ENCODE data around the gene ADGRD2.
A peak's percentile ranks its signal among the peaks of the same experiment; 100 is the strongest.

The ADGRD2 gene

DNA sequence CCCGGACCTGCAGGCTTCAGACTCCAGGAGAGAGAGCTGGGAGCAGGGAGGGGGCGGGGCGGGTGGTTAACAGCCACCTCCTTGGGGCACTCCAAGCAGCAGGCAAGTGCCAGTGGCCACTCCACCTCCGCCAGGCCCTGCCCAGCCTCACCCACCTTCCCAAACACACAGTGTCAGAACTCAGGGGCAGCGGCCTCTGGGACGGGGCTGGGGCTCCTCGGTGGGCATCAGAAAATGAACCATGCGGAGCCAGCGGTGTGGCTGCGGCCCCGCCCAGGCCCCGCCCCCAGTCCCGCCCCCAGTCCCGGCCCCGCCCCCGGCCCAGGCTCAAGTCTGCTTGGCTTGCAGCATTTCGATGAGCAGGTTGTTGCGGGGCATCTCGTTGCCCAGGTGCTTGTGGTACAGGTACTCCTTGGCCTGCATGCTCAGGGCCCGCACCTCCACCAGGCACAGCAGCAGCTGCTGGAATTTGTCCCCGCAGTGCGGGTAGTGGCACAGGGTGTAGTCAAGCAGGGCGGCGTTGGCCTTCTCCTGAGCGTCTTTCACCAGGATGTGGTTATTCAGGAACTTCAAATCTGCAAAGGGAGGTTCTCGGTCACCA lies 32.3 kb downstream of the ADGRD2 start:
- peak; percentile 7 for DNase-seq

DNA sequence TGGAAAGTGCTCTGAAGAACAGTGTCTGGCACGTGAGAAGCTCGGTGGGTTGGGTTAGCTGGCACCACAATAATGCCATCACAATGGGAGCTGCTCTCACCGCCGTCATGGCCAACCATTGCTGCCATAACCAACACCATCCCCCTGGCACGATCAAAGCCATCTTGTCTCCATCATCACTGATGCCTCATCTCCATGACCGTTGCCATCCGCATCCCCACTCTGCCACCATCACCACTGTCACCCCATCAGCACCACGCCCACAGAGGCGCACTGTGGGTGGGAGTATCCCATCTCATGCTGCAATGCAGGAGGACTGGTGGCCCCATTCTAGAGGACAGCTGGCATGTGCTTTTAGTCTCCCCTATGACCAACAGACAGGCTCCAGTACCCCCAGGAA lies 33.2 kb downstream of the ADGRD2 start:
- no peak for DNase-seq

GRCh38 chr9:124485201-124485600 lies 35.0 kb downstream of the ADGRD2 start:
- DNase-seq, result no peak

GRCh38 chr9:124485936-124486335 lies 35.7 kb downstream of the ADGRD2 start:
- DNase-seq, result no peak

GRCh38 chr9:124486778-124487259 lies 36.6 kb downstream of the ADGRD2 start:
- no peak for DNase-seq

DNA sequence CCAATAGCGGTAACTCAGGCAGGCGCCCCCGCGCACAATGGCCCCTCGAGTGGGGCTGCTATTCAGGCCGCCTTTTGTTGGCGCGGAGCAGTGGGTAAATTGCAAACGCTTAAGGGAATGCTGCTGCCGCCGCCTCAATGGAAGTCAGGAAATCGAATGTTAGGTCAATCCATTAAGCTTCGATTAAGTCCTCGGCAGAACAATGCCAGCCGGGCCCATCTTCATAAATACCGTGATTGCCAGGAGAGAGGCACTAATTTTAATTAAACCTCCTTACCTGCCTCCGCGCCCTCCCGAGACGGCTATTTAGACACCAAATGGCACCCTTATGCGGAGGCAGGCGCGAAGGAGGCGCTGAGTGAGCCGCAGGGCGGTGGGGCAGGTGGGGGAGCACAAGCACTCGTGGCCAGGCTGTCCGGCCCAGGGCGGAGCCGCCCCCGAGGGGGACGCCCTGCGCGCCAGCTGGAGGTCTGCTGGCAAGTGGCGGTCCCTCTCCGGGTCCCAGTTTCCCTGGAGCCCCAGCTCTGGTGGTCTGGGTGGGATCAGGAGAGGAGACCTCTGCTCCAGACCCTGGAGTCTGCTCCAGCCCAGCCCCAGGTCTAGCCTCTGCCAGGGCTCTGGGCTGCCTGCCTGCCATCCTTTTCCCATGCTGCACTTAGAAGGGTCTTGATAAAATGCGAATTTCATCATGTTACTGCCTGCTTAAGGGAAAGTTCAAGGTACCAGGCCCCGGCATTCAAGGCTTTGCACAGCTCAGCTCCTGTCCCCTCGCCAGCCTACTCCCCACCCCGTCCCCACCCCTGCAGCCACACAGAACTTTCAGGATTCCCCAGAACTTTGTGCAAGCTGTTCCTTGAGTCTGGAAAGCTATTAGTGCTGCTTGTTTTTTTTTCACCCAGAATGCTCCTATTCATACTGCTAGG lies 37.3 kb downstream of the ADGRD2 start:
- no peak for DNase-seq

GRCh38 chr9:124488641-124489210 lies 38.5 kb downstream of the ADGRD2 start:
- no peak for DNase-seq

- DNase-seq, result no peak
Measured at GRCh38 chr9:124489222-124489621, 39.0 kb downstream of the ADGRD2 start.

- DNase-seq, result no peak
Measured at GRCh38 chr9:124490004-124490403, 39.8 kb downstream of the ADGRD2 start.

DNA sequence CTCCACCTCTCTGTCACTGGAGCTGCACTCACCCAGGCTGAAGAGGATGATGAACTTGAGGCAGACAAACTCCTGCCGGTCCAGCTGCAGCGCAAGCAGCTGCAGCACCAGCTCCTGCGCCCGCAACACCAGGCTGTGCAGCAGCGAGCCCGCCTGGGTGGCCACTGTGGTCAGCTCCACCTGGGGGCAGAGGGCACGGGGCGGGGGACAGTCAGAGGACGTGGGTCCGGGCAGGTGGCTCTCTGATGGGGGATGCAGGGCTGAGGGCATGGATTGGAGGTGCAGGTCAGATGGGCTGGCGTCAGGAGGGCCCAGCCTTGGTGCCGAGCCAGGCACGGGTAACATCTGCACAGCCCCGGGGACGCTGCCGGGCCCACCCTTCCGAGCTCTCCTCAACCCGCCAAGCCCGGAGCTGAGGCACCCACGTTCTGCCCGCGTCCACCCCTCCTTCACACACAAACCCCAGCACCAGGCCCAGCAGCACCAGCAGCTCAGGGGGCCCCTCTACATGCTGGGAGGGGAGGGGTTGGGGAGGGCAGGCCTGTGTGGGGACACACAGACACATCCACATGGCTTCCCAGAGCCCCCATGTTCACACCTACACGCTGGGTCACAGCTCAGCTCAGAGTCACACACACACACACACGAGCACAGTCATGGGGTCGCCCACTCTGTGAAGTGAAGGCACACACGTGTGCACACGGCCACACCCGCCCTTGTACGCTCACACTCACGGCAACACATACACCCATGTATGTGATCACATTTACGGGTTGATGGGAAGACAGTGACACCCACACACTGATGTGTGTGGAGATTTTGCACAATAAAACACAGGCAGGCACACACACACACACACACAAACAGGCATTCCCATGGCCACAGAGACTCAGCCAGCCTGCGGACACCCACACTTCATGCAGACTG lies 41.1 kb downstream of the ADGRD2 start:
- DNase-seq, result no peak

DNA sequence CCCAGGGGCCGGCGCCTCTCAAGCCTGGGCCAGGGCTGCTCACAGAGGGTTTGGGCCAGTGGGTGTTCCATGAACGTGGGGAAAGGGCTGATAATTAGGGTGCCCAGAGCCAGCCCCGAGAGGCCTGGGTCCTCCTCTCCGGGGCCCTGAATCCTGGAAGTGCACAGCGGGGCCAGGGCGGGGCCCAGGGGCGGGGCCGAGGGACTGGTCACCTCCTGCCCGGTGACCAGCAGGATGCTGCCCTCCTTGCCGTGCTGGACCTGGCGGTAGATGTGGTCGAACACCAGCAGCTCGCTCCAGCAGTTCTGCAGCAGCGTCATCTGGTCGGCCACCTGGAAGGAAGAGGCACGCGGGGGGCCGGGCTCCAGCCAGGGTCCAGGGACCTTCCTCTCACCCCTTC lies 42.6 kb downstream of the ADGRD2 start:
- DNase-seq, result no peak

DNA sequence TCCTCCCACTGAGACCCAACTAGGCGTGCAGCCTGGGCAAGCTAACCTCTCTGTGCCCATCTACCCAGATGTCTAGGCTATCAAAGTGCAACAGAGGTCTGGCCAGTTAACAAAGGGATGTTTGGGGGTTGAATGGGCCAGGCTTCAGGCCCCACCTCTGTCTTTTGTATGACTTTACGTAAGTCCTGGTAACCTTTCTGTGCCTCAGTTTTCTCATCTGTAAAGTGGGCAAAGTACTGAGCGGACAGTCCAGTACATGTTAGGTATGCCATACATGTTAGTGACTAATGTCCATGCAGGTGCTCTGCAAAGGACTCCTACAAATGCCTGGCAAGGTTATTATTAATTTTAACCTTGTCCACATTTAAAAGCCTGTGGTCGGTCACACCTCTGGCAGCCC lies 43.0 kb downstream of the ADGRD2 start:
- DNase-seq, result no peak

DNA sequence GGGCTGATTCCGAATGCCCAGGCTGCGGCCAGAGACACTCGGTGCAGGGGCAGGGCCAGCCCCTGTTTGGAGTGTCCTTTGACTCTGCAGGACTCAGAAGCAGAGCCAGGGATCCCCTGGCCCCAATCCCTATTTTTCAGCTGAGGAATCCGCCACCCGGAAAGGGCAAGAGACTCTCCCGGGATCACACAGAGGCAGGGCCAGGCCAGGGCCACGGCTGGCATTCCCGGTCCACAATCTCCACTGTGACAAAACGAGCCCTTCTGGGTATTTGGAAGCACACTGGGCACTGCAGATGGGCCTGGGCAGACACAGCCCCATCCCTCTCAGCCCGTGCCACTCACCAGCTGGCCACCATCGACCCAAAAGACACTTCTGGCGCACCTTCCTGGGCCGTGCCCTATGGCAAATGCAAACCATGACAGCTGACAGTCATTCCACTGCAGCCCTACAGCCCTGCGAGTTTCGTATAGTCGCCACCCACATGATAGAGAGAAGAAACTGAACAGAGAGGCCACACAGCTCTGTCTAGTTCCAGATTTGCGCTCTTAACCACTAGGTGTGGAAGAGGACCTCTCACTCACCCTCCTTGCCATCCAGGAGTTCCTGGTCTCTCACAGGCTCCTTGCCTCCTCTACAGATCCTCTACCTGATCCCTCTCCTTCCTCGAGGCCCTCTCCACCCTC lies 43.7 kb downstream of the ADGRD2 start:
- no peak for DNase-seq

DNA sequence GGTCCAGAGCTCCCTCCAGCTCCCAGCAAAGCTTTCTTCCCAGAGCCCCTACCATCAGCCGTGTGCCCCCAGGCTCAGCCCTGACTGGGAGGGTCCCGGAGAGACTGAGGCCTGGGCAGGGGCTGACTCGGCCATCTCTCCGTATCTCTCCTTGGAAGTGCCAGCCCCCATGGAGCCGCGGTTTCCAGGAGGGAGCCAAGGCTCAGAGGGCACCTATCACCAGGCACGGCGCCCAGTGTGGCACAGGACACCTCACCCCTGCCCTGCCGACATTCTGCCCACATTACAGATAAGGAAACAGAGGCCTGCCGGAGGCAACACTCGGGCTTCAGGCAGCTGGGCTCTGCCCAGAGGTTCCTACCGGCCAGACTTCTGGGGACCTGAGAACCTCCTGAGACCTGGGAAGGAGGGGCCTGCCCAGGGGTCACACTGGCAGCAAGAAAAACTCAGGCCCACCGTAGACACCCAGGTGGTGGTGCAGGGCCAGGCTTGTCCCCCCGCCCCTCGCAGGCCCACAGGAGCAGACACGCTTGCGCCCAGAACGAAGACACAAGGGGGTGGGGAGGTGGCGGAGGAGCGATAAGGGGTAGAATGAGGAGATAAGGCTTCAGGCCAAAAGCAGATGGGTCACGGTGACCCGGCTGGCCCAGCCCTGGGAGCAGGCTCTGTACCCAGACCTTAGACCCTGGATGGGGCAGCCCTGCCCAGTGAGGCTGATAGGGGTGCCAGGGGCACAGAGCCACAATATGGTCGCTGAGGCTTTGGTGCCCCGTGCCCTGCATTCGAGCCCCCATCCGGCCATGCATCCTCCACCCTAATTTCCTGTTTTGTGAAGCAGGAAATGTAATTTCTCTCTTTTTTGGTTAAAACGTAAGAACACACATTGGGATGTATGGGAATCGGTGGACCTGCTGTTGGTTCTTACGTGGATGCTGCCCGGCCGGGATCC lies 45.1 kb downstream of the ADGRD2 start:
- DNase-seq, result peak; percentile 50

GRCh38 chr9:124496075-124496449 lies 45.8 kb downstream of the ADGRD2 start:
- peak; percentile 11 for DNase-seq

- no peak for DNase-seq
Measured at GRCh38 chr9:124496463-124496862, 46.2 kb downstream of the ADGRD2 start.

- no peak for DNase-seq
Measured at GRCh38 chr9:124497441-124497840, 47.2 kb downstream of the ADGRD2 start.

GRCh38 chr9:124498040-124498439 lies 47.8 kb downstream of the ADGRD2 start:
- peak; percentile 14 for DNase-seq

DNA sequence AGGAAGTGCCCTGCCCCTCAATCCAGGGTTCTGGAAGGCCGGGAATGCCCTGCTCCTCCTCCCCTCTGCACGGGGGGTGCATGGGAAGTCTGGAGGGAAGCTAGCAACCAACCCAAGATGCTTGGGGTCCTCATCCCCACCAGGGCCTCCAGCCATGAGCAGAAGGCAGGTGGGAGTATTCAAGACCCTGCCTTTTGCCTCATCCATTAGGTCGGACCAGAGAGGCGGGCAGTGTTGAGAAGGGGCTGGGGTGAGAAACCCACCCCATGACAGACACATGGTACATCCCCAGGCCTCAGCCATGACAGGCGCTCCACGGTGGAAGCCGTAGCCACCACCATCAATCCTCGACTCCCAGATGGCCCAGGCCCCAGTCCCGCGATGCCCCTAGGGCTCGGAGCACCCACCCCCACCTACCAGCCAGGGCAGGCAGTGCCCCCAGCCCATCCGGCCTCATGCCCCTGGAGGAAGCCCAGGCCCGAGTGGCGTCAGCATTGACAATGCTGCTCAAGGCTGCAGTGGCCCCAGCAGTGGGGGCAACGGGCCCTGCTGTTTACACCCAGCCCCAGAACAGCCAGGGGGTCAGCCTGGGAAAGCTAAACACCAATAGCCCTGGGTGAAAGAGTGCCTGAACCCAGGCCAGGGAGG lies 48.4 kb downstream of the ADGRD2 start:
- DNase-seq, result no peak

DNA sequence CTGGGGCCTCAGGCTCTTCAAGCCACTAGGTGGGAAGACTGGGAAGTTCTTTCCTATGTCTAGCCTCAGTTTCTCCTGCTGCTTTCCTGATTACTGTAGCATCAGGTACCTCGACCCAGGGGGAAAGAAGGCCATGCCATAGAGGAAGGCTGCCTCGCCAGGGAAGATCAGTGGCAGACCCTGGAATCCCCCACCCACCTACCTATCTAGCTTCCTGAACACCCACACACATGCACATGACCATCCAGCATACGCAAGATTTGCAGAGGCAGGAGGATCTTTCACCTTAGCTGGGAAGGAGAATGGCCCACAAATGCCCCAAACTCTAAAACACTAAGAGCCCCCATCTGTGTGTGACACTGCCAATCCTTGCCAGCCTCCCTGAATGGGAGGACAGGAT lies 49.0 kb downstream of the ADGRD2 start:
- no peak for DNase-seq

Data from OCI-M1 (cell line).